PC-9 (cell line): ENCODE measurements around the gene DET1. TPM values are rescaled to one million over a fixed set of nuclear protein-coding genes. Genes with fewer than 3 reads are reported as not detected.
"Not testable (repeated sequence)": the region's sequence is repeated elsewhere in the genome, so short reads cannot be mapped to it uniquely, and the experiment has no call there.

Source experiments
- BruUV-seq: library from RNA; stranded (reverse); fragments of 400-500 nt; replicated peaks from 2 replicates; lab custom pipeline; 2021; lab: Mats Ljungman, UMichigan
- CTCF ChIA-PET: fragments of 300-600 bp; sonication (Branson Sonifier 250); formaldehyde crosslinking; loops from one replicate; lab custom pipeline; 2022; ENCODE audit warnings: antibody characterized with exemption; lab: Charles Lee
- POLR2A ChIA-PET: fragments of 300-600 bp; sonication (Branson Sonifier 250); formaldehyde crosslinking; loops from one replicate; lab custom pipeline; 2022; ENCODE audit warnings: antibody characterized with exemption; ENCODE audit not compliant: unreplicated experiment; lab: Charles Lee
- DNase-seq, 2 experiments: peaks; one replicate each; pipeline versions ENCODE4 v3.0.0 to v3.0.0-alpha.2; 2015 to 2022; ENCODE audit warnings: mixed read lengths in 1 of 2
- H2AFZ ChIP-seq: fragments of 200-600 bp; sonication (generic); 2 replicates; pipeline ENCODE4 v1.8.1; 2017; ENCODE audit warnings: antibody characterized with exemption
- H3F3A ChIP-seq: fragments of 200-600 bp; sonication (generic); 2 replicates; pipeline ENCODE4 v1.8.1; 2017; ENCODE audit warnings: antibody characterized with exemption, mild to moderate bottlenecking, low read depth; ENCODE audit not compliant: insufficient read depth
- H3K27ac ChIP-seq: fragments of 200-600 bp; sonication (generic); 2 replicates; pipeline ENCODE4 v1.6.1; 2016; ENCODE audit warnings: mixed run types
- H3K27me3 ChIP-seq: fragments of 200-600 bp; sonication (generic); 2 replicates; pipeline ENCODE4 v1.6.1; 2016; ENCODE audit warnings: low read depth, mixed run types; ENCODE audit not compliant: insufficient read depth
- H3K36me3 ChIP-seq: fragments of 200-600 bp; sonication (generic); 2 replicates; pipeline ENCODE4 v1.6.1; 2016; ENCODE audit warnings: low read depth, mixed run types
- H3K4me1 ChIP-seq: fragments of 200-600 bp; sonication (generic); replicated peaks from 2 replicates; pipeline ENCODE4 v1.6.1; 2016; ENCODE audit warnings: mixed run types; ENCODE audit not compliant: insufficient read depth
- H3K4me2 ChIP-seq: fragments of 200-600 bp; sonication (generic); 2 replicates; pipeline ENCODE4 v1.6.1; 2017; ENCODE audit warnings: mixed run types
- H3K4me3 ChIP-seq: fragments of 200-600 bp; sonication (generic); 2 replicates; pipeline ENCODE4 v1.6.1; 2016; ENCODE audit warnings: mixed run types
- H3K79me2 ChIP-seq: fragments of 200-600 bp; sonication (generic); 2 replicates; pipeline ENCODE4 v1.6.1; 2017; ENCODE audit warnings: low read depth, mixed run types
- H3K9me2 ChIP-seq: fragments of 200-600 bp; sonication (generic); 2 replicates; pipeline ENCODE4 v1.8.1; 2017; ENCODE audit warnings: mild to moderate bottlenecking; ENCODE audit not compliant: insufficient read depth
- H3K9me3 ChIP-seq: fragments of 200-600 bp; sonication (generic); 2 replicates; pipeline ENCODE4 v1.8.1; 2016; ENCODE audit warnings: low read depth; ENCODE audit not compliant: insufficient read depth
- H4K20me1 ChIP-seq: fragments of 200-600 bp; sonication (generic); 2 replicates; pipeline ENCODE4 v1.8.1; 2017; ENCODE audit not compliant: insufficient read depth
- CTCF ChIP-seq: fragments of 200-600 bp; sonication (generic); conservative IDR thresholded peaks from 2 replicates; pipeline ENCODE4 v1.6.1; 2017; ENCODE audit warnings: mixed run types, antibody characterized with exemption, mild to moderate bottlenecking, moderate library complexity
- EZH2 ChIP-seq: fragments of 200-600 bp; sonication (generic); IDR thresholded peaks from 2 replicates; pipeline ENCODE4 v1.8.0; 2017; ENCODE audit warnings: antibody characterized with exemption, low read depth
- intact Hi-C: fragments of 100-400 bp; cut with micrococcal nuclease; formaldehyde crosslinking; loops from one replicate; pipeline ENCODE4 v1.10.0; 2022; ENCODE audit not compliant: unreplicated experiment
- total RNA-seq: library from RNA; stranded (reverse); gene quantifications from 2 replicates; pipeline ENCODE4 v1.2.3, GENCODE V29; 2021

Gene DET1
- total RNA-seq, 1 experiment from 2014 or later: 3.7 TPM

- Histone ChIP-seq H3K79me2 (no peaks in the 10 kb centered on the region), H3K4me2 (no peak overlapping the region), H3K9me3 (no peaks in the 10 kb centered on the region), H3K27ac (no peak overlapping the region), H3K27me3 (no peaks in the 10 kb centered on the region), H4K20me1 (no peaks in the 10 kb centered on the region), H3K4me1 (no peaks in the 10 kb centered on the region), H2AFZ (no peak overlapping the region), H3F3A (no peaks in the 10 kb centered on the region), H3K4me3 (no peak overlapping the region), H3K9me2 (no peaks in the 10 kb centered on the region), H3K36me3 (no peaks in the 10 kb centered on the region)
- intact Hi-C loops: no loop called here
- POLR2A ChIA-PET: no interaction called here
- CTCF ChIA-PET: no interaction called here
- no peak for DNase-seq
- BruUV-seq: no TSS peak
- TF ChIP-seq CTCF: no peak
- no peak for TF ChIP-seq EZH2
Measured at GRCh38 chr15:88529021-88529630, 17.4 kb downstream of the DET1 start.

- Histone ChIP-seq H3K27ac (no peak overlapping the region), H3K36me3 (no peaks in the 10 kb centered on the region), H3K9me2 (no peaks in the 10 kb centered on the region), H3K4me1 (no peaks in the 10 kb centered on the region), H3K79me2 (no peaks in the 10 kb centered on the region), H4K20me1 (no peaks in the 10 kb centered on the region), H3K4me2 (no peak overlapping the region), H3K9me3 (no peaks in the 10 kb centered on the region), H3K4me3 (no peak overlapping the region), H2AFZ (no peak overlapping the region), H3K27me3 (no peaks in the 10 kb centered on the region), H3F3A (no peaks in the 10 kb centered on the region)
- TF ChIP-seq CTCF: no peak
- TF ChIP-seq EZH2: no peak
- intact Hi-C loops: no loop called here
- ChIA-PET POLR2A (no interaction called here), CTCF (no interaction called here)
- DNase-seq: no peak
- no TSS peak for BruUV-seq
Measured at GRCh38 chr15:88526247-88526879, 20.1 kb downstream of the DET1 start.

GRCh38 chr15:88525418-88525817, 21.1 kb downstream of the DET1 start:
- Histone ChIP-seq H3K79me2 (no peaks in the 10 kb centered on the region), H3K4me2 (no peak overlapping the region), H3K9me3 (no peaks in the 10 kb centered on the region), H3K9me2 (no peaks in the 10 kb centered on the region), H2AFZ (no peak overlapping the region), H3K4me3 (no peak overlapping the region), H4K20me1 (no peaks in the 10 kb centered on the region), H3K36me3 (no peaks in the 10 kb centered on the region), H3K27me3 (no peaks in the 10 kb centered on the region), H3K27ac (no peak overlapping the region), H3K4me1 (no peaks in the 10 kb centered on the region), H3F3A (no peaks in the 10 kb centered on the region)
- no peak for TF ChIP-seq EZH2
- TF ChIP-seq CTCF: no peak
- DNase-seq: no peak
- ChIA-PET POLR2A (no interaction called here), CTCF (no interaction called here)
- intact Hi-C loops: no loop called here
- no TSS peak for BruUV-seq

- H3K9me2 ChIP-seq, DNase-seq, BruUV-seq, CTCF ChIA-PET, H3K4me1 ChIP-seq, H4K20me1 ChIP-seq, intact Hi-C loops, H3K79me2 ChIP-seq, H3K27ac ChIP-seq, H3K9me3 ChIP-seq, H3K4me2 ChIP-seq, H3K36me3 ChIP-seq, H3K4me3 ChIP-seq, H3K27me3 ChIP-seq, H2AFZ ChIP-seq, H3F3A ChIP-seq, POLR2A ChIA-PET: not testable (repeated sequence)
Measured at GRCh38 chr15:88524094-88524493, 22.4 kb downstream of the DET1 start.
